Measurements from ENCODE around the gene C2CD4D. TPM values are rescaled to one million over a fixed set of nuclear protein-coding genes. Genes with fewer than 3 reads are reported as not detected.
"Not testable (repeated sequence)": the region's sequence is repeated elsewhere in the genome, so short reads cannot be mapped to it uniquely, and the experiment has no call there.

The C2CD4D gene
- total and polyA plus RNA-seq, 8 donors = 0.26 to 0.92 (median 0.52) TPM

- intact Hi-C loops (cut with DNase I) = no loop called here
These were observed 21.0 kb upstream of the C2CD4D start for GRCh38 chr1:151860504-151861187.

GRCh38 chr1:151859891-151860293, 20.3 kb upstream of the C2CD4D start:
- H3K4me1 ChIP-seq = peaks cover 0 to 18% of the 10 kb centered on the region in 2 donors
- no peaks in the 10 kb centered on the region for H3K27me3 ChIP-seq
- intact Hi-C loops (cut with DNase I) = no loop called here
- no peaks in the 10 kb centered on the region for H3K36me3 ChIP-seq
- H3K27ac ChIP-seq = no peak overlapping the region
- ATAC-seq = no peak
- no peak for TF ChIP-seq CTCF (IDR thresholded peaks at IDR 0.05)
- H3K4me3 ChIP-seq = no peak overlapping the region
- DNase-seq = no peak
- no peaks in the 10 kb centered on the region for H3K9me3 ChIP-seq

More at GRCh38 chr1:151860504-151861187, 21.0 kb upstream of the C2CD4D start:
- DNase-seq (no peak), ATAC-seq (no peak)
- TF ChIP-seq CTCF (IDR thresholded peaks at IDR 0.05) = no peak
- H3K4me3 ChIP-seq = no peak overlapping the region
- H3K36me3 ChIP-seq = no peaks in the 10 kb centered on the region
- no peaks in the 10 kb centered on the region for H3K27me3 ChIP-seq
- H3K27ac ChIP-seq = no peak overlapping the region
- H3K4me1 ChIP-seq = peaks cover 0 to 18% of the 10 kb centered on the region in 2 donors
- H3K9me3 ChIP-seq = no peaks in the 10 kb centered on the region

GRCh38 chr1:151858886-151859665, 19.5 kb upstream of the C2CD4D start:
- Histone ChIP-seq H3K27me3 (no peaks in the 10 kb centered on the region), H3K9me3 (no peaks in the 10 kb centered on the region), H3K36me3 (no peaks in the 10 kb centered on the region), H3K27ac (no peak overlapping the region), H3K4me1 (peaks cover 0 to 18% of the 10 kb centered on the region in 2 donors), H3K4me3 (no peak overlapping the region)
- ATAC-seq (no peak), DNase-seq (no peak)
- no peak for TF ChIP-seq CTCF (IDR thresholded peaks at IDR 0.05)
- intact Hi-C loops (cut with DNase I) = no loop called here

GRCh38 chr1:151858030-151858746, 18.6 kb upstream of the C2CD4D start:
- TF ChIP-seq CTCF (IDR thresholded peaks at IDR 0.05) = no peak
- H3K4me3 ChIP-seq = no peak overlapping the region
- no peaks in the 10 kb centered on the region for H3K36me3 ChIP-seq
- H3K4me1 ChIP-seq = peaks cover 0 to 18% of the 10 kb centered on the region in 2 donors
- H3K9me3 ChIP-seq = no peaks in the 10 kb centered on the region
- no peak overlapping the region for H3K27ac ChIP-seq
- no peak for ATAC-seq
- DNase-seq = no peak
- no peaks in the 10 kb centered on the region for H3K27me3 ChIP-seq
- intact Hi-C loops (cut with DNase I) = no loop called here

- H3K4me1 ChIP-seq = peaks cover 0 to 18% of the 10 kb centered on the region in 2 donors
- no peaks in the 10 kb centered on the region for H3K36me3 ChIP-seq
- no peak for ATAC-seq
- H3K27ac ChIP-seq = no peak overlapping the region
- no peaks in the 10 kb centered on the region for H3K9me3 ChIP-seq
- TF ChIP-seq CTCF (IDR thresholded peaks at IDR 0.05) = no peak
- no peak overlapping the region for H3K4me3 ChIP-seq
- intact Hi-C loops (cut with DNase I) = no loop called here
- DNase-seq = no peak
- H3K27me3 ChIP-seq = peaks cover 0 to 8% of the 10 kb centered on the region in 2 donors
These were observed 16.3 kb upstream of the C2CD4D start for GRCh38 chr1:151855933-151856332.

- H3K27ac ChIP-seq; H3K9me3 ChIP-seq; H3K27me3 ChIP-seq; DNase-seq; intact Hi-C loops (cut with DNase I); H3K4me3 ChIP-seq; H3K36me3 ChIP-seq; ATAC-seq: not testable (repeated sequence)
- H3K4me1 ChIP-seq = peaks cover 0 to 18% of the 10 kb centered on the region in 2 donors
These were observed 15.9 kb upstream of the C2CD4D start for GRCh38 chr1:151855516-151855915.

Data from left lung (tissue), 10 donors.